Natural killer cell treated with Interleukin-12 subunit alpha and Interleukin-12 subunit beta and Interleukin-15 and Interleukin-18, amount 100 ng/mL, for 72 hours (primary cell): ENCODE results near the gene TMEM183A. TPM values are rescaled to one million over a fixed set of nuclear protein-coding genes. Genes with fewer than 3 reads are reported as not detected.

Experiments used
- ATAC-seq, 2 donors: fragments of 150-1000 bp; cut with Tn5 transposase in 1 of 2; sonication (Bioruptor Pico), chemical (Tn5 transposase) in 1 of 2; 2 replicates each; pipeline ENCODE4 v1.10.0; 2021
- DNase-seq: peaks from one replicate; pipeline ENCODE4 v3.0.0; 2022; ENCODE audit warnings: low spot score
- H3K27ac Mint-ChIP-seq, 2 donors: 1 replicate in 1 of 2; 2 replicates in 1 of 2; pipeline ENCODE4 v1.8.0; 2022; ENCODE audit warnings: mixed read lengths in 2 of 2, mild to moderate bottlenecking in 1 of 2, moderate library complexity in 1 of 2
- H3K27me3 Mint-ChIP-seq, 2 donors: 1 replicate in 1 of 2; 2 replicates in 1 of 2; pipeline ENCODE4 v1.8.0; 2022; ENCODE audit warnings: mixed read lengths in 2 of 2
- H3K36me3 Mint-ChIP-seq: one replicate; pipeline ENCODE4 v1.8.0; 2022; ENCODE audit warnings: mixed read lengths
- H3K4me1 Mint-ChIP-seq, 2 donors: 1 replicate in 1 of 2; 2 replicates in 1 of 2; pipeline ENCODE4 v1.8.0; 2022; ENCODE audit warnings: low read depth in 2 of 2, mixed read lengths in 2 of 2, mild to moderate bottlenecking in 1 of 2
- H3K4me3 Mint-ChIP-seq: one replicate; pipeline ENCODE4 v1.8.0; 2022; ENCODE audit warnings: mixed read lengths
- H3K9me3 Mint-ChIP-seq: 2 replicates; pipeline ENCODE4 v1.8.0; 2022; ENCODE audit warnings: mixed read lengths
- total RNA-seq, 2 donors: library from RNA; stranded (reverse); gene quantifications; one replicate each; pipeline ENCODE4 v1.2.3, GENCODE V29; 2022

The TMEM183A gene
- total RNA-seq, 2 donors from 2014 or later, result 65.1 to 93.0 TPM

GRCh38 chr1:203039609-203040512 lies 32.7 kb downstream of the TMEM183A start:
- ATAC-seq, result peak in 1 of 2 donors; percentile 3
- no peak overlapping the region for H3K27ac Mint-ChIP-seq
- DNase-seq, result peak; percentile 45
- H3K27me3 Mint-ChIP-seq, result peaks cover 14 to 17% of the 10 kb centered on the region in 2 donors
- no peak overlapping the region for H3K4me3 Mint-ChIP-seq
- H3K9me3 Mint-ChIP-seq, result no peaks in the 10 kb centered on the region
- no peaks in the 10 kb centered on the region for H3K36me3 Mint-ChIP-seq
- peaks cover 0 to 8% of the 10 kb centered on the region in 2 donors for H3K4me1 Mint-ChIP-seq

GRCh38 chr1:203040513-203041275 lies 33.5 kb downstream of the TMEM183A start:
- DNase-seq (peak; percentile 6), ATAC-seq (no peak)
- Mint-ChIP-seq H3K9me3 (no peaks in the 10 kb centered on the region), H3K4me1 (peaks cover 0 to 8% of the 10 kb centered on the region in 2 donors), H3K27me3 (peaks cover 16 to 19% of the 10 kb centered on the region in 2 donors), H3K27ac (no peak overlapping the region), H3K36me3 (no peaks in the 10 kb centered on the region), H3K4me3 (no peak overlapping the region)

GRCh38 chr1:203041351-203041932 lies 34.3 kb downstream of the TMEM183A start:
- H3K36me3 Mint-ChIP-seq, result no peaks in the 10 kb centered on the region
- no peak overlapping the region for H3K27ac Mint-ChIP-seq

GRCh38 chr1:203043830-203044545 lies 36.8 kb downstream of the TMEM183A start:
- DNase-seq, result no peak
- Mint-ChIP-seq H3K27me3 (peaks cover 24 to 25% of the 10 kb centered on the region in 2 donors), H3K36me3 (no peaks in the 10 kb centered on the region), H3K4me3 (no peak overlapping the region), H3K4me1 (peaks cover 0 to 4% of the 10 kb centered on the region in 2 donors), H3K27ac (no peak overlapping the region), H3K9me3 (no peaks in the 10 kb centered on the region)
- no peak for ATAC-seq

More at GRCh38 chr1:203041351-203041932, 34.3 kb downstream of the TMEM183A start:
- DNase-seq, result no peak
- Mint-ChIP-seq H3K4me3 (no peak overlapping the region), H3K9me3 (no peaks in the 10 kb centered on the region), H3K4me1 (peaks cover 0 to 6% of the 10 kb centered on the region in 2 donors), H3K27me3 (peaks cover 16 to 19% of the 10 kb centered on the region in 2 donors)
- no peak for ATAC-seq

- ATAC-seq, result no peak
- Mint-ChIP-seq H3K27me3 (peaks cover 18 to 21% of the 10 kb centered on the region in 2 donors), H3K4me1 (no peaks in the 10 kb centered on the region), H3K36me3 (no peaks in the 10 kb centered on the region), H3K27ac (no peak overlapping the region), H3K4me3 (no peak overlapping the region), H3K9me3 (no peaks in the 10 kb centered on the region)
- no peak for DNase-seq
Measured at GRCh38 chr1:203044546-203045250, 37.5 kb downstream of the TMEM183A start.

- Mint-ChIP-seq H3K4me1 (no peaks in the 10 kb centered on the region), H3K27ac (no peak overlapping the region), H3K9me3 (no peaks in the 10 kb centered on the region), H3K4me3 (no peak overlapping the region), H3K36me3 (no peaks in the 10 kb centered on the region), H3K27me3 (peaks cover 18 to 22% of the 10 kb centered on the region in 2 donors)
- DNase-seq (no peak), ATAC-seq (no peak)
Measured at GRCh38 chr1:203045336-203045735, 38.2 kb downstream of the TMEM183A start.

- peaks cover 18 to 22% of the 10 kb centered on the region in 2 donors for H3K27me3 Mint-ChIP-seq
- H3K9me3 Mint-ChIP-seq, result no peaks in the 10 kb centered on the region
Measured at GRCh38 chr1:203045821-203046594, 38.8 kb downstream of the TMEM183A start.

GRCh38 chr1:203046984-203047630 lies 39.9 kb downstream of the TMEM183A start:
- no peaks in the 10 kb centered on the region for H3K9me3 Mint-ChIP-seq
- peaks cover 19 to 21% of the 10 kb centered on the region in 2 donors for H3K27me3 Mint-ChIP-seq
- H3K4me3 Mint-ChIP-seq, result no peak overlapping the region
- ATAC-seq (no peak), DNase-seq (no peak)
- H3K4me1 Mint-ChIP-seq, result no peaks in the 10 kb centered on the region
- no peaks in the 10 kb centered on the region for H3K36me3 Mint-ChIP-seq
- H3K27ac Mint-ChIP-seq, result no peak overlapping the region

More at GRCh38 chr1:203045821-203046594, 38.8 kb downstream of the TMEM183A start:
- no peak overlapping the region for H3K4me3 Mint-ChIP-seq
- ATAC-seq (no peak), DNase-seq (no peak)
- H3K36me3 Mint-ChIP-seq, result no peaks in the 10 kb centered on the region
- H3K4me1 Mint-ChIP-seq, result no peaks in the 10 kb centered on the region
- no peak overlapping the region for H3K27ac Mint-ChIP-seq

- Mint-ChIP-seq H3K4me1 (no peaks in the 10 kb centered on the region), H3K4me3 (no peak overlapping the region), H3K27me3 (peaks cover 22 to 28% of the 10 kb centered on the region in 2 donors), H3K9me3 (no peaks in the 10 kb centered on the region), H3K36me3 (no peaks in the 10 kb centered on the region), H3K27ac (no peak overlapping the region)
- DNase-seq, result no peak
- peak in 1 of 2 donors; percentile 2 for ATAC-seq
Measured at GRCh38 chr1:203048086-203048485, 40.9 kb downstream of the TMEM183A start.

GRCh38 chr1:203048555-203049051 lies 41.4 kb downstream of the TMEM183A start:
- DNase-seq, result no peak
- H3K27ac Mint-ChIP-seq, result no peak overlapping the region
- no peak overlapping the region for H3K4me3 Mint-ChIP-seq
- peaks cover 20 to 28% of the 10 kb centered on the region in 2 donors for H3K27me3 Mint-ChIP-seq
- no peaks in the 10 kb centered on the region for H3K4me1 Mint-ChIP-seq
- ATAC-seq, result peak in 1 of 2 donors; percentile 20
- H3K9me3 Mint-ChIP-seq, result no peaks in the 10 kb centered on the region
- H3K36me3 Mint-ChIP-seq, result no peaks in the 10 kb centered on the region

- H3K4me1 Mint-ChIP-seq, result no peaks in the 10 kb centered on the region
- no peaks in the 10 kb centered on the region for H3K9me3 Mint-ChIP-seq
- no peaks in the 10 kb centered on the region for H3K36me3 Mint-ChIP-seq
- ATAC-seq (no peak), DNase-seq (no peak)
- H3K27me3 Mint-ChIP-seq, result peaks cover 20 to 28% of the 10 kb centered on the region in 2 donors
- no peak overlapping the region for H3K27ac Mint-ChIP-seq
- H3K4me3 Mint-ChIP-seq, result no peak overlapping the region
Measured at GRCh38 chr1:203049077-203049476, 41.9 kb downstream of the TMEM183A start.
